HepG2 (cell line): ENCODE measurements around the gene TRPT1. TPM values are rescaled to one million over a fixed set of nuclear protein-coding genes. Genes with fewer than 3 reads are reported as not detected.

Experiments
- CBFB ChIP-seq: sonication (generic); formaldehyde crosslinking; IDR thresholded peaks from 2 replicates; pipeline ENCODE4 v1.4.0; 2020; ENCODE audit warnings: missing genetic modification reagents
- KAT7 ChIP-seq: IDR thresholded peaks from 2 replicates; pipeline ENCODE4 v1.6.1; 2018; ENCODE audit warnings: borderline replicate concordance, missing compliant biosample characterization
- MIXL1 ChIP-seq: IDR thresholded peaks from 2 replicates; pipeline ENCODE4 v1.6.1; 2016
- NR2C2 ChIP-seq: sonication (generic); formaldehyde crosslinking; IDR thresholded peaks from 2 replicates; pipeline ENCODE4 v1.4.0; 2020; ENCODE audit warnings: missing genetic modification reagents, mild to moderate bottlenecking, moderate library complexity, borderline replicate concordance
- PHB2 ChIP-seq: fragments of 450-650 bp; IDR thresholded peaks from 2 replicates; pipeline ENCODE4 v1.6.1; 2018; ENCODE audit not compliant: partially characterized antibody
- PHF8 ChIP-seq: sonication (generic); formaldehyde crosslinking; IDR thresholded peaks from 2 replicates; pipeline ENCODE4 v1.5.0; 2020; ENCODE audit warnings: missing genetic modification reagents
- ZNF292 ChIP-seq: sonication (generic); formaldehyde crosslinking; IDR thresholded peaks from 2 replicates; pipeline ENCODE4 v1.8.1; 2022; ENCODE audit warnings: mild to moderate bottlenecking, low read depth, missing genetic modification reagents, borderline replicate concordance
- ZNF446 ChIP-seq: sonication (generic); formaldehyde crosslinking; IDR thresholded peaks from 2 replicates; pipeline ENCODE4 v1.5.0; 2020; ENCODE audit warnings: mild to moderate bottlenecking, missing genetic modification reagents
- polyA plus RNA-seq, 8 experiments: library from polyadenylated mRNA; depleted of rRNA in 3 of 8; stranded (reverse) in 7 of 8; unstranded in 1 of 8; fragments of >200 nt; fragmentation: Illumina TruSeq in 4 of 8; extraction: Trizol in 4 of 8; gene quantifications; 2 replicates each; pipeline versions ENCODE4 v1.2.1 to v1.2.3, GENCODE V29; 2011 to 2016; ENCODE audit warnings: low read depth in 4 of 8, missing spikeins in 1 of 8, mixed read lengths in 1 of 8; ENCODE audit not compliant: insufficient read depth in 1 of 8
- total RNA-seq, 5 experiments: library from RNA; depleted of rRNA; stranded (reverse); fragments of >200 nt; fragmentation: Illumina TruSeq; extraction: Trizol; gene quantifications; 2 replicates each; pipeline ENCODE4 v1.2.3, GENCODE V29; 2016; ENCODE audit warnings: low read depth in 1 of 5
- TF ChIP-seq, protein P1 (sequence below): sonication (generic); formaldehyde crosslinking; IDR thresholded peaks from 2 replicates; pipeline ENCODE4 v1.8.0; 2023; ENCODE audit warnings: mild to moderate bottlenecking, missing genetic modification reagents
- TF ChIP-seq, protein P2 (sequence below): sonication (generic); formaldehyde crosslinking; IDR thresholded peaks from 2 replicates; pipeline ENCODE4 v1.4.0; 2020; ENCODE audit warnings: missing genetic modification reagents
- TF ChIP-seq, protein P3 (sequence below): sonication (generic); formaldehyde crosslinking; IDR thresholded peaks from 2 replicates; pipeline ENCODE4 v1.4.0; 2020; ENCODE audit warnings: missing genetic modification reagents, mild to moderate bottlenecking, borderline replicate concordance

Gene TRPT1
- total and polyA plus RNA-seq, 2 of the 13 experiments (the other 11 are each of a cell fraction or from before 2014, with no cell fraction given): 24.8 to 40.7 TPM

DNA sequence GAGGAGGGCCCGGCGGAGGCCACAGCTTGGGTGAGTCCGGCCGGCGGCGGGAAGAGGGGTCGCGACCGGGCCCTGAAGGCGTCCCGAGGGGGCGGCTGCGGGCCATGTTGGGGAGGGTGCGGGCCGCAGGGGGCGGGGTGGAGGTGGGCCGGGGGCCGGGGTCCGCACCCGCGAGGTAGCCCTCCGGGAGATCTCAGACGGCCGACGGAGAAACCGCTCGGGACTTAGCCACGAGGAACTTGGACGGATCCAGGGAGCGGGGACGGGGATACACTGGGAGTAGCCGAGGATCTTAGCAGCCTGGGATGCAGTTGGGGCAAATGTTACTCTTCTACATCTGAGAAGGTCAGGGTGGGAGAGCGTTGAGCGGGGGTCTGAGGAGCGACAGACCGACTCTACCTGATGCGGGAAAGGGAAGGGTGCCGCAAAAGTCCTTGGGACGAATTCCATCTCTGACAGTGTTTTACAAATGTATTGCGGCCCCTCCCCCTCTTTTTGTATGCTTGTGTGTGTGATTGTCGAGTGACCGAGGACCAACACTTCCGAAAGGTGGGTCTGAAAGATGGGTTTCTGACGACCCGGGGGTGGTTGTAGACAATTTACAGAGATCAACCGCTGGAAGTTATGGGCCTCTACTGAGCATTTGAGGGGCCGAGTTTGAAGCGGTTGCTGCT lies 39.4 kb downstream of the TRPT1 start (continued):
- TF ChIP-seq, protein P1, sequence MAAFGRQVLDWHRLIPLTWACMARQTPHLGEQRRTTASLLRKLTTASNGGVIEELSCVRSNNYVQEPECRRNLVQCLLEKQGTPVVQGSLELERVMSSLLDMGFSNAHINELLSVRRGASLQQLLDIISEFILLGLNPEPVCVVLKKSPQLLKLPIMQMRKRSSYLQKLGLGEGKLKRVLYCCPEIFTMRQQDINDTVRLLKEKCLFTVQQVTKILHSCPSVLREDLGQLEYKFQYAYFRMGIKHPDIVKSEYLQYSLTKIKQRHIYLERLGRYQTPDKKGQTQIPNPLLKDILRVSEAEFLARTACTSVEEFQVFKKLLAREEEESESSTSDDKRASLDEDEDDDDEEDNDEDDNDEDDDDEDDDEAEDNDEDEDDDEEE (CRISPR knock-in tag): 0 out of 2 replicates have a peak, but pooled peaks have one; percentile 17
- TF ChIP-seq KAT7 (0 out of 2 replicates have a peak, but pooled peaks have one; percentile 8), MIXL1 (no peak), ZNF446 (CRISPR knock-in tag) (peak; percentile 54; the same call in 1 of the 2 replicates), PHF8 (CRISPR knock-in tag) (0 out of 2 replicates have a peak, but pooled peaks have one; percentile 32), CBFB (no peak), PHB2 (no peak), ZNF292 (CRISPR knock-in tag) (peak; percentile 10; the same call in 1 of the 2 replicates), NR2C2 (CRISPR knock-in tag) (no peak)
- TF ChIP-seq, protein P2, sequence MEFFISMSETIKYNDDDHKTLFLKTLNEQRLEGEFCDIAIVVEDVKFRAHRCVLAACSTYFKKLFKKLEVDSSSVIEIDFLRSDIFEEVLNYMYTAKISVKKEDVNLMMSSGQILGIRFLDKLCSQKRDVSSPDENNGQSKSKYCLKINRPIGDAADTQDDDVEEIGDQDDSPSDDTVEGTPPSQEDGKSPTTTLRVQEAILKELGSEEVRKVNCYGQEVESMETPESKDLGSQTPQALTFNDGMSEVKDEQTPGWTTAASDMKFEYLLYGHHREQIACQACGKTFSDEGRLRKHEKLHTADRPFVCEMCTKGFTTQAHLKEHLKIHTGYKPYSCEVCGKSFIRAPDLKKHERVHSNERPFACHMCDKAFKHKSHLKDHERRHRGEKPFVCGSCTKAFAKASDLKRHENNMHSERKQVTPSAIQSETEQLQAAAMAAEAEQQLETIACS: 0 out of 2 replicates have a peak, but pooled peaks have one; percentile 2
- TF ChIP-seq, protein P3, sequence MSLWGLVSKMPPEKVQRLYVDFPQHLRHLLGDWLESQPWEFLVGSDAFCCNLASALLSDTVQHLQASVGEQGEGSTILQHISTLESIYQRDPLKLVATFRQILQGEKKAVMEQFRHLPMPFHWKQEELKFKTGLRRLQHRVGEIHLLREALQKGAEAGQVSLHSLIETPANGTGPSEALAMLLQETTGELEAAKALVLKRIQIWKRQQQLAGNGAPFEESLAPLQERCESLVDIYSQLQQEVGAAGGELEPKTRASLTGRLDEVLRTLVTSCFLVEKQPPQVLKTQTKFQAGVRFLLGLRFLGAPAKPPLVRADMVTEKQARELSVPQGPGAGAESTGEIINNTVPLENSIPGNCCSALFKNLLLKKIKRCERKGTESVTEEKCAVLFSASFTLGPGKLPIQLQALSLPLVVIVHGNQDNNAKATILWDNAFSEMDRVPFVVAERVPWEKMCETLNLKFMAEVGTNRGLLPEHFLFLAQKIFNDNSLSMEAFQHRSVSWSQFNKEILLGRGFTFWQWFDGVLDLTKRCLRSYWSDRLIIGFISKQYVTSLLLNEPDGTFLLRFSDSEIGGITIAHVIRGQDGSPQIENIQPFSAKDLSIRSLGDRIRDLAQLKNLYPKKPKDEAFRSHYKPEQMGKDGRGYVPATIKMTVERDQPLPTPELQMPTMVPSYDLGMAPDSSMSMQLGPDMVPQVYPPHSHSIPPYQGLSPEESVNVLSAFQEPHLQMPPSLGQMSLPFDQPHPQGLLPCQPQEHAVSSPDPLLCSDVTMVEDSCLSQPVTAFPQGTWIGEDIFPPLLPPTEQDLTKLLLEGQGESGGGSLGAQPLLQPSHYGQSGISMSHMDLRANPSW (CRISPR knock-in tag): no peak
